ENCODE data around the gene MFN1. TPM values are rescaled to one million over a fixed set of nuclear protein-coding genes. Genes with fewer than 3 reads are reported as not detected.

Gene MFN1
- total RNA-seq (10 to 100 TPM; 29.5 to 44.4 (median 35.2) TPM), polyA plus RNA-seq (10 to 100 TPM; 12.6 to 24.5 TPM)

DNA sequence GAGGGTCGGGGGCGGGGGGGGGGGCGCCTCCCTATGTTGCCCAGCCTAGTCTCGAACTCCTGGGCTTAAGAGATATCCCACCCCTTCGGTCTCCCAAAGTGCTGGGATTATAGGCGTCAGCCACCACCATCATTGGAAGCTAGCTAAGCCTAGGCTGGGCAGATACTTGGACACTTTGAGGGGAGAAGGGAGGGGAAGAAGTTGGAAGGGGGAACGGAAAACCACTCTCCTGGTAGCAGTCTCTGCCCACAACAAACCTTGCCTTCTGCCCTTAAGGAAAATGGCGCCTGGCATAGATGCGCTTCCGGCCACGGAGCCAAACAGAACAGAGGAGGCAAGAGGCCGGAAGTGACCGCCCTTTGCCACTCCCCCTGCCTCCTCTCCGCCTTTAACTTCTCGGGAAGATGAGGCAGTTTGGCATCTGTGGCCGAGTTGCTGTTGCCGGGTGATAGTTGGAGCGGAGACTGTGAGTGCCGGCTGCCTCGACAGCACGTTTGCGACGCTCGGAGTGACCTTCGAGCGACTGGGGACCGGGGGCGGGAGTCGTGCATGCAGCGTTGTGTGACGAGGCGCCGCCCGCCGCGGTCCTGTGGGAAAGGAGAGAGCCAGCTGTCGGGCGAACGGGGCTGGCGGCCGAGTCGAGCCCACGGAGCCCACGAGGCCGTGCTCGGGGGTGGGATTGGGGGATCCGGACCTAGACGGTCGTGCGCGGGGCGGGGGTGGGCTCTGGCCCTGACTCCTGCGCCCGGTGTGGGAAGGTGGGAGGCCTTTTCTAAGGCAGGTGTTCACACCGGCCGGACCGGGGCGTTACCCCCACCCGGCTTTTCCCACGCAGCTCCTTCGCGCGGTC lies at the start of gene MFN1:
Gene MFN1, plus strand, starts transcription at position 365 of the 850 bp plus-strand sequence. CDS start 1,143 bp downstream, outside the sequence.
- no peaks in the 10 kb centered on the region for H3K9me3 ChIP-seq
- 0 to 1% methylated on average over 57 to 63 of the region's 63 CpGs for WGBS, 2 donors
- FAIRE-seq: peak; percentile 86
- peaks cover 0 to 10% (median 6%) of the 10 kb centered on the region in 3 donors for H3K4me1 ChIP-seq
- H3K36me3 ChIP-seq: peaks cover 0 to 9% (median 0%) of the 10 kb centered on the region in 3 donors
- TF ChIP-seq, protein P1, sequence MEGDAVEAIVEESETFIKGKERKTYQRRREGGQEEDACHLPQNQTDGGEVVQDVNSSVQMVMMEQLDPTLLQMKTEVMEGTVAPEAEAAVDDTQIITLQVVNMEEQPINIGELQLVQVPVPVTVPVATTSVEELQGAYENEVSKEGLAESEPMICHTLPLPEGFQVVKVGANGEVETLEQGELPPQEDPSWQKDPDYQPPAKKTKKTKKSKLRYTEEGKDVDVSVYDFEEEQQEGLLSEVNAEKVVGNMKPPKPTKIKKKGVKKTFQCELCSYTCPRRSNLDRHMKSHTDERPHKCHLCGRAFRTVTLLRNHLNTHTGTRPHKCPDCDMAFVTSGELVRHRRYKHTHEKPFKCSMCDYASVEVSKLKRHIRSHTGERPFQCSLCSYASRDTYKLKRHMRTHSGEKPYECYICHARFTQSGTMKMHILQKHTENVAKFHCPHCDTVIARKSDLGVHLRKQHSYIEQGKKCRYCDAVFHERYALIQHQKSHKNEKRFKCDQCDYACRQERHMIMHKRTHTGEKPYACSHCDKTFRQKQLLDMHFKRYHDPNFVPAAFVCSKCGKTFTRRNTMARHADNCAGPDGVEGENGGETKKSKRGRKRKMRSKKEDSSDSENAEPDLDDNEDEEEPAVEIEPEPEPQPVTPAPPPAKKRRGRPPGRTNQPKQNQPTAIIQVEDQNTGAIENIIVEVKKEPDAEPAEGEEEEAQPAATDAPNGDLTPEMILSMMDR (IDR thresholded peaks at IDR 0.05): no peak
- peak; percentile 87 to 95 (median 94) for DNase-seq
- peak; percentile 98 to 100 (median 98) for ATAC-seq
- intact Hi-C loops (cut with DNase I): no loop called here
- peak within 1 kb of the TSS; percentile 72 to 77 (median 75) for H3K4me3 ChIP-seq
- no peaks in the 10 kb centered on the region for H3K27me3 ChIP-seq
- peak within 1 kb of the TSS; percentile 74 to 85 (median 78) for H3K27ac ChIP-seq

DNA sequence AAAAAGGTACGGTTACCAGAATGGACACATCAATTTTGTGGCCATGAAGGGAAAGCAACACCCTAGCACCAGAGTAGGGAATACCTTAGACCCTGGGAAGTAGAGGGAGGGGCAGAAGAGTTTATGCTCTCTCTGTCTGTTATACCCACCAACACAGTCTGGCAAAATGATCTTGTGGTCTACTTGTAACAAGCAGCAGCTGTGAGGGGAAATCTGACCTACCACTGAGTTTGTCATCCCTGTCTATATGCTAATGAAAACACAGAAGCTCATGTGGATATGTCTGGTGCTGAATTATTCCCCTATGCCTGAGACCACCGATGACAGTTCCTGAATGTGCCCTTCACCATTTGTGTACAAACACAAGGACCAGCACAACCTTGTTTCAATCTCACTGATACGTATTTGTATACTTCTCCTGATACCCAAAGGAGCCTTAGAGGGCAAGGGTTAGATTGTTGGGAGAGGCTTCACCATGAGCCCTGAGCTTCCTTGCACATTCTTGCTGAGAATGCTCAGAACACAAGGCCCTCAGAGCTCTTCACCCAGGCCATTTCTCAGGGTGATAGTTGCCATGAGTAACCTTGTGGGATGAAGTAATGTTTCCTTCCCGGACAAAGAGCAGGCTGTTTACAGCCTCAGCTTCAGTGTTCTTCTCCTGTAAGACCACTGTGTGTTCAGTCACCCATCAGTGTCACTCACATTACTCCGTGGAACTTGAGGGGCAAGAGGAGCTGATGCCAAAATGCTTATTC lies 49.4 kb upstream of the MFN1 start:
- Histone ChIP-seq H3K4me3 (no peak overlapping the region), H3K27ac (no peak overlapping the region), H3K27me3 (no peaks in the 10 kb centered on the region), H3K4me1 (no peaks in the 10 kb centered on the region), H3K9me3 (no peaks in the 10 kb centered on the region), H3K36me3 (no peaks in the 10 kb centered on the region)
- TF ChIP-seq, protein P1 (IDR thresholded peaks at IDR 0.05): no peak
- FAIRE-seq (no peak), DNase-seq (no peak), ATAC-seq (no peak)
- WGBS, 2 donors: 57 to 58% methylated on average over 5 of the region's 5 CpGs
- intact Hi-C loops (cut with DNase I): no loop called here

DNA sequence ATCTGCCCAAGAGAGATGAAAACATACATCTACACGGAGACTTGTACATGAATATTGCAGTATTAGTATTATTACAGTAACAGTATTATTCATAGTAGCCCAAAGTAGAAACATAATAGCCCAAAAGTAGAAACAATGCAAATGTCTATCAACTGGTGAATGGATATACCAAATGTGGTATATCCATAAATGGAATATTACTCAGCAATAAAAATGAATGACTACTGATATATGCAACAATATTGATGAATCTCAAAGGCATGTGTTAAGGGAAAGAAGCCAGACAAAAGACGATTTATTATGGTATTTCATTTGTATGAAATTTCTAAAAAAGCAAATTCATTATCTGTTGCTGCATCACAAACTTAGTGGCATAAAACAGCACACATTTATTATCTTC lies 48.2 kb upstream of the MFN1 start:
- no peaks in the 10 kb centered on the region for H3K9me3 ChIP-seq
- no peaks in the 10 kb centered on the region for H3K36me3 ChIP-seq
- no peak overlapping the region for H3K4me3 ChIP-seq
- TF ChIP-seq, protein P1 (IDR thresholded peaks at IDR 0.05): no peak
- FAIRE-seq: no peak
- ATAC-seq: no peak
- H3K27me3 ChIP-seq: no peaks in the 10 kb centered on the region
- no peak for DNase-seq
- intact Hi-C loops (cut with DNase I): no loop called here
- no peaks in the 10 kb centered on the region for H3K4me1 ChIP-seq
- WGBS, 2 donors: 62 to 68% methylated on average over 2 of the region's 2 CpGs
- H3K27ac ChIP-seq: no peak overlapping the region

DNA sequence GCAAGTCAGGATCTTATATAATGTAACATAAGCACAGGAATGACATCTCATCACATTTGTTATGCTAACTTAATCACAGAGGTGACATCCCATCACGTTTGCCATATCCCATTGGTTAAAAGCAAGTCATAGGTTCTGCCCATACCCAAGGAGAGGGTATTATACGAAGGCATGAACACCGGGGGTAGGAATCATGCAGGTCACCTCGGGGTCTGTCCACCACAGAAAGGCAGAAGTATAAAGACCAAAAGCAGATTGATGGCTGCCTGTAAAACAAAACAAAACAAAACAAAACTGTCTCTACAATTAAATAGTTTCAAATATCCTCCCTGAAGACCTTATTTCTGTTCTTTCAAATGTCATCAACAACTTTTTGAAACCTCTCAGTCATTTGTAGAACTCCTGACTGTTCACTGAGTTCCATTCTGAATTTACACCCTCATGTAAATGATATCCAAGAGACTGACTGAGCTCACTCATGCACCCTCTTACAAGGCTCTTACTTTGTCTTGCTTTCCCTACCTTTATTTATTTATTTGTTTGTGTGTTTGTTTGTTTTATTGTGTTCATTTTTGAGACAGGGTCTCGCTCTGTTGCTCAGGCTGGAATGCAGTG lies 47.4 kb upstream of the MFN1 start:
- TF ChIP-seq, protein P1 (IDR thresholded peaks at IDR 0.05): no peak
- 71 to 78% methylated on average over 5 of the region's 5 CpGs for WGBS, 2 donors
- intact Hi-C loops (cut with DNase I): no loop called here
- Histone ChIP-seq H3K4me3 (no peak overlapping the region), H3K4me1 (no peaks in the 10 kb centered on the region), H3K27me3 (no peaks in the 10 kb centered on the region), H3K36me3 (no peaks in the 10 kb centered on the region), H3K27ac (no peak overlapping the region), H3K9me3 (no peaks in the 10 kb centered on the region)
- no peak for DNase-seq
- ATAC-seq: no peak
- no peak for FAIRE-seq

Measured in pancreas (tissue), 10 donors.